Measurements from ENCODE around the gene SHCBP1L.

GRCh38 chr1:182984621-182985020 is 31.7 kb upstream of the SHCBP1L start:
- no peak for TF ChIP-seq CTCF (IDR thresholded peaks at IDR 0.05)
- TF ChIP-seq POLR2A (IDR thresholded peaks at IDR 0.05), result no peak
